AML-193 (cell line): Measurements from ENCODE around the gene L3MBTL4.

Experiments
- DNase-seq, 2 experiments: peaks; one replicate each; lab custom pipeline; 2025; lab: John Stamatoyannopoulos, UW

Gene L3MBTL4

DNA sequence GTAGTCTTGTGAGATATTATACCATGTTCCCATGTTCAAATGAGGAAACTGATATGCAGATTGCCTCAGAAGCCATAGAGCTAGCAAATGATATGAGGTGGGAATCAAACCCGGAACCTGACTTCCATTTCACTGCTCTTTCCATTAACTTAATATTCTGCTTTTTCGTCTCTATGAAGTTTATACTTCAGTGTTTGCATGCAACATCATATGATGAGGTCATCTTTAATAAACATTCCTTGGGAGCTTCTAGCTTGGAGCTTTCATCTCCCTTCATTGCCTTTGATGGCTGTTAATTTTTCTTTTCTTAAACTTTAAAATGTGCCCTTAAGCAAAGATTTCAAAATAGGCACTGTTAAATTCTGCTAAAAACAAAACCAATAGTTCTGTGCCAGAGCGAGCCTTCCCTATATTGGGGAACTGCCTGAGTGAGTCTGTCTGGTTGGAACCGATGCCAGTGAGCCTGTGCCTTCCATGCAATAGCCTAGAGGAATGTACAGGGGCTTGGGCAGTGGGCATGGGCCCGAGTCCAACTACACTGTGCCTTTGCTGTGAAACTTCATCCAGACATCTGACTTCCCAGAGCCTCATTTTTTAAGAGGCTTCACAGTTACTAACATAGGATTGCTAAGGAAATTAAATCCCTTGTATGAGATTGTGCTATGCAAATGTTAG lies 428.3 kb downstream of the L3MBTL4 start:
- no peak for DNase-seq

- no peak for DNase-seq
Measured at GRCh38 chr18:5984245-5984644, 430.5 kb downstream of the L3MBTL4 start.

GRCh38 chr18:5983488-5983887 lies 431.2 kb downstream of the L3MBTL4 start:
- DNase-seq, result no peak

GRCh38 chr18:5982332-5982731 lies 432.4 kb downstream of the L3MBTL4 start:
- DNase-seq, result no peak

GRCh38 chr18:5980721-5981120 lies 434.0 kb downstream of the L3MBTL4 start:
- no peak for DNase-seq

- DNase-seq, result no peak
Measured at GRCh38 chr18:5979971-5980457, 434.7 kb downstream of the L3MBTL4 start.

DNA sequence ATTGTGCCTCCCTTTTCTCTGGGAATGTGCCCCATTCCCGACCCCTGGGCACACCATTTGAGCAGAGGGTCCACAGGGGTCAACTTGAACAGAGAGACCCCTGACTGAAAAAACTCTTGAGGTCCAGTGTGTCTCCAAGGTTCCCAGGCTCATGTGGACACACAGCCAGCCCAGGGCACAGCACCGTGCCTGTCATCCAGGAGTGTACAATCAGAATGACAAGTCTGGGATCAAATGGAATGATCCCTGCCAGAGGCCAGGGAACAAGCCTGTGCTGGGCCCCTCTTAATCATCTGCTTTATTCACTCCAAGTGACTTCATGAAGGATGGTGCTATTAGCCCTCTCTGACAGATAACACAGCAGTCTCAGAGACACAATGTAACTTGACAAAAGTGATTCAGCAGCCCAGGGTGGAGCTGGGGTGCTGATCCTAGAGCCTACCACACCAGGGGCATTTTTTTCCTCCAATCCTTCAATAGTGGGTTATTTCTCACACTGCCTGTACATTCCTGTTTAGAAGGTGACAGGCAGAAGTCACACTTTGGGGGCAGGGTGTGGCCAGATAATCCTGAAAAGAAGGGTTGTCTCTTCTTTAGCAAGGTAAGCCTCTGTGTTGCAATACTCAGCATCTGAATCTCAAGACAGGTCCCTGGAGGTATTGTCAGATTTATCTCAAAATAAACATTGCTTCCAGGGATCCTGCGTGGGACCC lies 435.4 kb downstream of the L3MBTL4 start:
- DNase-seq, result no peak

DNA sequence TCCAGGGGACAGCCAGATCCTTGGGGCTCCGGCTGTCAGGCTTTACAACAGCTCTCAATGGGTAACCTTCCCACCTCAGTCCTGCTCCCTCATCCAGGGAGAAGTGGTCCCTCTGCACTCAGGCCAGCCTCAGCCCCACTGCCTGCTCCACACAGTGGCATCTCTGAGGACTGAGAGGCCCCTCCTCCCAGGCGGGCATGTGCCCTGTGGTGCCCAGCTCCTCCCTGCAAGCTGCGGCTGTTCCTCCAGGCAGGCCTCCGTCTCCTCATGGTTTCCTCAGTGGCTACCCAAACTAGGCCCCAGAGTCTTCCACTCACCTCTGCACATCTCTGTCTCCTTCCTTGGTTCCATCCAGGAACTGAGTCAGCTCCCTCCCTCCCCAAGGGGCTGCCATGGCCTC lies 437.7 kb downstream of the L3MBTL4 start:
- no peak for DNase-seq

DNA sequence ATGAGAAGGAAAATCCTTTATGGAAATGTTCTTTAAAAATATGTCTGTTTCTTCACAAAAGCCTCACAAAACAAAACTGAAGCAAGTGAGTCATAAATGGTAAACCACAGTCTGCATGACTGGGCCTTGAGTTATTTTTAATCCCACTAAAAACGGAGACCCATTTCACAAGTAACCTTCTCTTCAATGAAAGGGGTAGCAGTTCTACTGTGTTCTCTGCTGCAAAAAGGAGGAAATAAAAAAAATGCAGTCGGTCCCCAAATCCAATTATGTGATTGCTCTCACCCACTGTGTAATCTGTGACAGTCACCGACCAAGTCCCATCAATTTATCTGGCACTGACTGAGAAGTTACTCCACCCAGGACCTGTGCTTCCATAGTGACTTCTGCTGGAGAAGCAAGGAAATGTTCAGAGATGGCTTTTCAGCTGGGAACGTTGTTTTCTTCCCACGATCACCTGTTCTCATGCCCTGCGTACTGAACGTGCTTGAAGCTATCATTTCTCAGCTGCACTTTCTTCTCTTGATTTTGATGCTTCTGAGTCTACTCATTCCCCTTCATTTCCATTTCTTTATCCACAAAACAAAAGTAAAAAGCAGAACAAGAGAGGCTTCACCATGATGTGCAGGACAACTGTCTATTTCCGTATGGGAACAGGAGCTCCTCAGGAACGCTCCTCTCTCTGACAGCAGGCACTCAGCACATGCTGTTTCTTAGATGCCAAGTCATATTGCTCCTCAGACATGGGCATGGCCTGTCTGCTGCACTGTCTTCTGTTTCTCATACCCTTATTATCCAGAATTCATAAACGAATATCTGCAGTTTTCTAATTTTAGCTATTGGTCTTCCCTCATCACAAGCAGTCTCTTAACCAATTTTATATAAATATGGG lies 439.4 kb downstream of the L3MBTL4 start:
- DNase-seq, result peak in 1 of 2 experiments; percentile 1

GRCh38 chr18:5974696-5975095 lies 440.0 kb downstream of the L3MBTL4 start:
- no peak for DNase-seq

DNA sequence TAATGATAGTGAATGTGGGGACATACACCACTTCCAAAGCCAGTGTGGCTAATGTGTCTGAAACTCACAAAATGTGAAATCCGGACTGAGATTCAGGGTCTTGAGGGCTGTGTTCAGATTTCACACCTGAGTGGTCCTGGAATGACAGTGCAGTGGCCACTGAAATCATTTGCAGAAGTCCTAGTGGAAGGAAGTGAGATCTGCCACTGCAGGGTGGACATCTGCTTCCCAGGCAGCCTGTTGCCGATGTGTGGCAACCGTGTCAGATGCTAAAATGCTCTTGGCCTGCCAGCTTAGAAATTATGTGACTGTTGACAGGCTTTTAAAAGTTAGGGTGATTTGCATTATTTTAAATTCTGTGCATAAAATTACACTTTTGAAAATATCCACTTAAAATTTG lies 441.6 kb downstream of the L3MBTL4 start:
- DNase-seq, result no peak

GRCh38 chr18:5972298-5972697 lies 442.4 kb downstream of the L3MBTL4 start:
- DNase-seq, result no peak

- DNase-seq, result no peak
Measured at GRCh38 chr18:5969989-5970403, 444.7 kb downstream of the L3MBTL4 start.

DNA sequence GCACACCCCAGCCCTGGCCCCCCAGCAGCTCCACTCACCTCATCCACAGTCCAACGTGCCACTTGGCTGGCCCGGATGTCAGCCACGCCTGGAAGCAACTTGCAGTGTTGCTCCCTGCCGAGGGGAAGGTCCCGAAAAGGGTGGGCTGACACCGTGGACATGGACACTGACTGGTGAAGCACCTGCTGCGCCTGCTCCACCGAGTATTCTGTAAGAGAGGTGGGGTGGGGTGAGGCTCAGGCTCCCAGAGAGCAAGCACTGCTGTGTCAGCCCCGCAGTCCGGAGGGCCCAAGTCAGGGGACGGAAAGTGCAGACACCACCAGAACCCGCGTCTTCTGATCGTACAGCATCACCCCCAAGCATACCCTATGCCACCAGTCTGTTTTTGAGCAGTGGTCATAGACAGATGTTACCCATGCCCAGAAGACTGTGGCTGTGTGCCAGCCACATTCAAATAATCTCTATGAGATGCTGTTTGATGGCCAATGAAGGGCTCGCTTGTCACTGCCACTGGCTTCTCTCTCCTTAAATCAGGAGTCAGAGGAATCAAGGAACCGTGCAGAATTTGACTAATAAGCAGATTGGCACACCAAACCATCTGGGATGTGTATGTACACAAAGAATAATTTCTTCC lies 445.2 kb downstream of the L3MBTL4 start:
- no peak for DNase-seq

DNA sequence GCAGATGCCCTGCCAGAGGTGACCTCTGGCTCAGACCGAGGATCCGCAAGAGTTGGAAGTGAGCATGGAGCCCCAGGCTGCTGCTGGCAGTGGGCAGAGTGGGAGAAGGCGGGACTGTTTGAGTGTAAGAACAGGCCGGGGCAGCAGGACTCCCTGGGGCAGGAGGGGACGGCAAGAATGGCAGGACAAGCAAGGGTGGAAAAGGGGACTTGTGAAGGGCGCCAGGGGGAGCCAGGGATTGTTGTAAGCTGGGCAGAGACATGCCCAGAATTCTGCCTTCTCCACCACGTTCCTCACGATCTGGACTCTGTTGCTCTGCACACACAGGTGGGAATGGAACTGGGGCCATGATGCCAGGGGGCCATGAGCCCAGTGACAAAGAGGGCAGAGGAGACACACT lies 447.0 kb downstream of the L3MBTL4 start:
- no peak for DNase-seq

DNA sequence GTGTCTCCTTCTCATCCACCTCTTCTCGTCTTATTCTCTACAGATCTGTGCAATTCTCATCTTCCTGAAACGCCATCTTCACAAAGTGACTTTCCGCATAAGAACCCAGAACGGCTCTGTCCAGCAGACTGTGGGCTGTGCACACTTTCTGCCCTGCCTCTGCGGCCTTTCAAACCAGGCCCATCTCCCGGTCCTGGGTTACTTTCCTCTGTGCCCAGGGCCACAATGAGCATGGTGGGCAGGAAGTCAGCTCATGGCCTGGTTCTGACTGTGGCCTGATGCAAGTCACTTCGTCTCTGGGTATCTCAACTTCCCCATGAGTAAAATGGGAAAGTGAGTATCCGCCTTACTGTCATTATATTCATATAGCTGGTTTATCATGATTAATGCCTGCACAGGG lies 447.7 kb downstream of the L3MBTL4 start:
- no peak for DNase-seq

GRCh38 chr18:5966514-5966913 lies 448.2 kb downstream of the L3MBTL4 start:
- no peak for DNase-seq

- no peak for DNase-seq
Measured at GRCh38 chr18:5964996-5965395, 449.7 kb downstream of the L3MBTL4 start.

DNA sequence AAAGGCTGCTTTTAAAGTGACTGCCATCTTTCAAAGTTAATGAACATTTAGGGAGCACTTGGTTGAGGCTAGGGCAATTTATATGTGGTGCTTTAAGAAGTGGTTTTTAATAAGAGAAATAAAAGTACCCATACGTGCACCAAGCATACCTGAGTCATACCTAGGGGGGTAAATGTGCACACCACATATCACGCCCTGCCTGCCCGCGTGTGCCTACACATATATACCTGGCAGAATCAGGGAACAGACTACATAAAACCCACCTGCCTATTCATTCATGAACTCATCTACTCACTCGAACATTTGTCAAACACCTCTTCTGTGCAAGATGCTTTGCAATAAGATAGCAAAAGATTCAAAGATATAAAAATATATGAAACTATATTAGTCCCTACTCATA lies 450.1 kb downstream of the L3MBTL4 start:
- no peak for DNase-seq

- no peak for DNase-seq
Measured at GRCh38 chr18:5964108-5964507, 450.6 kb downstream of the L3MBTL4 start.

DNA sequence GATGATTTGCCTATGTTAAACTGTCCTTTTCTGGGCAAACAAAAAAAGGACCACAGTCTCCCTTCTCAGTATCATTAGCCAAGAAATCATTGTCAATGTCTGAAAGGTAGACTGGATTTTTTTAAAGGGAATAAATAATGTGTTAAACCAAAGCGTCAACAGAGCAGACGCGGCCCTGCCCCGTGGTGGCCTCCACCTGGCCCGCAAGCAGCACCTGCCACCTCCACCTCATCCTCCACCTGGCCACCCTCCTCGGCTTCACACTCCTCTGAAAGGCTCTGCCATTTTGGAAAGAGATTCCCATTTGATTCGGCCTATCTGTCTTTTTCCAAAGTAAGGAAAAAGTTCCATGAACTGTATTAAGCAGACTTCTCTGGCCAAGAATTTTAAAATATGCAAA lies 451.4 kb downstream of the L3MBTL4 start:
- DNase-seq, result no peak

DNA sequence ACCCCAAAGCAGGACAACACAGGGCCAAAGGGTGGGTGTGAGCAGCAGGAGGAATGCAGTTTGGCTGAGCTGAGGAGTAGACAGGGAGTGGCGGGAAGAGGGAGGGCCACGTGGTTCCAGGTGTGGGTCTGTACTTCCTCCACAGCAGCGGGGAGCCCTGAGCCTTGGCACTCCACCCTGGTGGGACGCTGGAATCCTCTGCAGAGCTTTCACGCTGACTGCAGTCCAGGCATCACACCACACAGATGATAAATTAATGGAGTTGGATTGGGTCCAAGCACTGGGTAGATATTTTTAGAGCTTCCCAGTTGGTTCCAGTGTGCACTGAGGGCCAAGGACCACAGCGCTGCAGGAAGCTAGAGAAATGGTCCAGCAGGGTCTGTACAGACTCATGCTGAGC lies 452.3 kb downstream of the L3MBTL4 start:
- DNase-seq, result no peak
